AG04449 (cell line): ENCODE data around the gene ABCA1.

Experiments
- CTCF ChIA-PET: fragments of 350-600 bp; formaldehyde crosslinking; extraction: SDS; loops from one replicate; lab custom pipeline; 2021; ENCODE audit warnings: antibody characterized with exemption; lab: Yijun Ruan, JAX
- POLR2A ChIA-PET: fragments of 400-600, 350-600 bp; formaldehyde crosslinking; extraction: SDS; loops from one replicate; lab custom pipeline; 2020; ENCODE audit warnings: antibody characterized with exemption, inconsistent platforms; lab: Yijun Ruan, JAX
- DNase-seq: peaks from one replicate; pipeline ENCODE4 v3.0.0-alpha.2; 2010; ENCODE audit warnings: low read depth, low spot score
- H3K4me3 ChIP-seq: 2 replicates; pipeline ENCODE4 v1.5.1; 2011; ENCODE audit warnings: low read depth, mild to moderate bottlenecking, control low read depth, low read length
- TF ChIP-seq, protein P1 (sequence below): IDR thresholded peaks from one replicate; pipeline ENCODE4 v1.5.1; 2011; ENCODE audit warnings: mild to moderate bottlenecking, moderate library complexity, low read length, control low read depth, inconsistent platforms; ENCODE audit not compliant: insufficient read depth; ENCODE audit errors: missing control alignments

The ABCA1 gene

DNA sequence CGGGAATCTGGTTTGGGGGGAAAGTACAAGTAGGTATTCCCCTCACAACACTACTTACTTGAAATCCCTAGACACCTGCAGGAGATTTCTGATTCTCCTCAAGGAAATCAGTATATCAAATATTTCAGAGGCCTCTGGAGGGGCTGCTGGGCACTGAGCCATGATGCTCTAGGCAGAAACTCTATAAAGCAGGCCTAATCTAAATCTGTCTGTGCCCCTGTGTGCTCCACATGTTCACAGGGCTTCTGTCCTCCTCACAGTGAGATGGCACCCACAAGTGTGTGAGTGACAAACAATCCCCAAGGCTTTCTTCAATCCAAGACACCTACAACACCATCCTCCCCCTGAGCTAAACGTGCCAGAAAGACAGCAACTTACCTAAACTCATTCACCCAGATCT is 125.0 kb downstream of the ABCA1 start:
- no peak overlapping the region for H3K4me3 ChIP-seq
- no peak for DNase-seq
- TF ChIP-seq, protein P1, sequence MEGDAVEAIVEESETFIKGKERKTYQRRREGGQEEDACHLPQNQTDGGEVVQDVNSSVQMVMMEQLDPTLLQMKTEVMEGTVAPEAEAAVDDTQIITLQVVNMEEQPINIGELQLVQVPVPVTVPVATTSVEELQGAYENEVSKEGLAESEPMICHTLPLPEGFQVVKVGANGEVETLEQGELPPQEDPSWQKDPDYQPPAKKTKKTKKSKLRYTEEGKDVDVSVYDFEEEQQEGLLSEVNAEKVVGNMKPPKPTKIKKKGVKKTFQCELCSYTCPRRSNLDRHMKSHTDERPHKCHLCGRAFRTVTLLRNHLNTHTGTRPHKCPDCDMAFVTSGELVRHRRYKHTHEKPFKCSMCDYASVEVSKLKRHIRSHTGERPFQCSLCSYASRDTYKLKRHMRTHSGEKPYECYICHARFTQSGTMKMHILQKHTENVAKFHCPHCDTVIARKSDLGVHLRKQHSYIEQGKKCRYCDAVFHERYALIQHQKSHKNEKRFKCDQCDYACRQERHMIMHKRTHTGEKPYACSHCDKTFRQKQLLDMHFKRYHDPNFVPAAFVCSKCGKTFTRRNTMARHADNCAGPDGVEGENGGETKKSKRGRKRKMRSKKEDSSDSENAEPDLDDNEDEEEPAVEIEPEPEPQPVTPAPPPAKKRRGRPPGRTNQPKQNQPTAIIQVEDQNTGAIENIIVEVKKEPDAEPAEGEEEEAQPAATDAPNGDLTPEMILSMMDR: no peak
- POLR2A ChIA-PET: no interaction called here
- CTCF ChIA-PET: interaction anchor here (0.9 to 1.6 kb wide), 2 partner anchors 358 to 613 kb away, joined by 3 read pairs; no protein-coding TSS in a partner anchor

DNA sequence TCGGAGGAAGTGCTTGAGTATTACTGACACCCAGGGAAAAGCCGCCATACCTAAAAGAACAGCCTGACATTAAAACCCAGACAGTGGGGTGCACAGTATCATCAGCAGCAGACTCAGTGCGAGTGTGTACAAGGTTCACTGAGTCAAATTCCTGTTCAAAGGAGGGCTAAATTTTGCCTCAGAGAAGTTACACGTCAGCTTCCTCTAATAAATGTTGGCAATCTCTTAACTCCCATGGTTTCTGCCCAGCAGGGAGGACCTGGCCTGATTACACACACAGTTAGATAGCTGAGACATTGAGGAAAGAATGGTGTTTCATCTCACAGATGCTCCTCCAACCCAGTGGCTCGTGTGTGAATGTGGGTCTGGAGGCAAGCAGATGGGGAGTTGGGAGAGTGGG is 125.8 kb downstream of the ABCA1 start:
- ChIA-PET CTCF (no interaction called here), POLR2A (no interaction called here)
- no peak overlapping the region for H3K4me3 ChIP-seq
- no peak for DNase-seq
- TF ChIP-seq, protein P1: no peak

DNA sequence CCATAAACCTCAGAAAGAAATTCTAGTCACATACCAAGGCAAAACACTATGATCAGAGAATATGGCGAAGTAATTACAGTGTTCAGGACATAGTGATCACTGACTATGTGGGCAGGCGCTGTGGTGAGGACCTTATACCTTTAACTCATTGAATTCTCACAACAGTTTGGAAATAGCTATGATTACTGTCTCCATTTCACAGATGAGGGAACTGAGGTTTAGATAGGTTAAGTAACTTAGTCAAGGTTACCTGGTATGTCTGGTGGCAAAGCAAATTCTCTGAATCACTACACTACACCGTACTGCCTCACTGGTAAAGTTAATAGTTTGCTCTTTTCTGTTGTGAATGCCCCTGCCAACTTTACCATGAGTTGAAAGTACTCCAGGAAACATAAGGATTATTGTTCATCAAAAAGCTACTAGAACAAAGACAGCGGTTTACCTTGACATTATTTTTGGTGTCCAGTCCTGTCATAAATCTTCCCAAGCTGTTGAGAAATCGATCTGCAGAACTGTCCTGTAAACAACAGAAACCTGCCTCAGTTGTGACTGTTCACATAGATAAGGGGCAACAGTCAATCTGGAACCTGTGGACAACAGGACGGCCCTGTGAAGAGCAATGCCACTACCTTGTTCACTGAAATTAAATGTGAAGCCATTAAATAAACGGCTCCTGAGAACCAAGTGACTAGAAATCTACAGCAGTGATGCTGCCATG is 127.7 kb downstream of the ABCA1 start:
- POLR2A ChIA-PET: no interaction called here

DNA sequence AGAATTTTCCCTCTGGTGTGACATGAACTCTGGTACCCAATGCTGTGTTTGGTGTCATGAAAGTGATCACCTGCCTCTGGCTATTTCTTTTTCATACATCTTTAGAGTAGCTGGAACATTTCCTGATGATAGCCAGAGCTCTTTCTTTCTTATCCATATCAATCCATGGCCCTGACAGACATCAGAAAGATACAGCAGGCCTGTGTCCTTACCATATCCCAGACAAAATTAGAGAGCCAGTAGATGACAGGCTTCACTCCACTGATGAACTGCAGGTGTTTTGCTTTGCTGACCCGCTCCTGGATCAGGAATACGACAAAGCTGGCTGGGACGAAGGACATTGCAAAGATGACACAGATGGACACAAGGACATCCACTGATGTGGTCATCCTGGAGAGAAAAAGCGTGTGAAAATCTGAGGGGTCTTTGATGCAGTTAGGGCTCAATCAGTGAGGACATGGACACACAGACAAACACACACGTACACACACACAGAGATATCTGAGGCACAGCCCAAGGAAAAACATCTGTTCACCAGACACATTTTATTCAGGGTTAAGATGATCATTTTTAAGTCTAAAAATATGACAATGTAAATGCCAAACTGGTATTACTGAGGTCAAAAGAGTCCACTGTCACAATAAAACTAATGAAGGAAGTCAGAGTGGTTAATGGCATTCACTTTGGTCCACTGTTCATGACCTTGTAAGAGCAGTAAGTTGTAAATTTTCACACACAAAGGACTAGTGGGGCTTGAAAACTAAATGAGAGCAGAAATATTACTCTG is 129.6 kb downstream of the ABCA1 start:
- ChIA-PET CTCF (interaction anchor here (0.6 to 3.5 kb wide), 5 partner anchors 10 to 358 kb away, joined by 3 to 11 read pairs (median 3); no protein-coding TSS in a partner anchor), POLR2A (no interaction called here)
- no peak for DNase-seq
- no peak overlapping the region for H3K4me3 ChIP-seq
- TF ChIP-seq, protein P1: no peak

More for the DNA sequence above, 127.7 kb downstream of the ABCA1 start:
- CTCF ChIA-PET: interaction anchor here (0.9 to 3.5 kb wide), 3 partner anchors 8 to 615 kb away, joined by 3 to 11 read pairs (median 3); no protein-coding TSS in a partner anchor
- no peak for DNase-seq
- TF ChIP-seq, protein P1: no peak
- no peak overlapping the region for H3K4me3 ChIP-seq

DNA sequence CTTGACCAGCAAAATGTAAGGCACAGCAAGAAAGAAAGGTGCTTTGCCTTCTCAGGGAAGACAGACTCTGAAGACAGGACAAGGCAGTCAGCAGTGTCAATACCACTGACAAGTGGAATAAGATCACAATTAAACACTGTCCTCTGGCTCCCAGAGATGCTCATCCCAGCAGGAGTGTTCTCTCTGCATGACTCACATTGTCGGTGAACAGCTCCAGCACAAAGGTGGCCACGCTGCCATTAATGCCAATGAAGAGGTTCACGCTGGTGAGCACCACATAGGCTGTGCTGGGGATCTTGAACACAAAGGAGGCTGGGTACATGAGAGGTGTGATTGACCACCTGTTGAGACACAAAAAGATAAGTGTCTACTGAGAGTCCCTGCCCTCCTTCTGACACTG is 132.1 kb downstream of the ABCA1 start:
- ChIA-PET CTCF (no interaction called here), POLR2A (no interaction called here)
- TF ChIP-seq, protein P1: no peak
- no peak for DNase-seq
- H3K4me3 ChIP-seq: no peak overlapping the region

DNA sequence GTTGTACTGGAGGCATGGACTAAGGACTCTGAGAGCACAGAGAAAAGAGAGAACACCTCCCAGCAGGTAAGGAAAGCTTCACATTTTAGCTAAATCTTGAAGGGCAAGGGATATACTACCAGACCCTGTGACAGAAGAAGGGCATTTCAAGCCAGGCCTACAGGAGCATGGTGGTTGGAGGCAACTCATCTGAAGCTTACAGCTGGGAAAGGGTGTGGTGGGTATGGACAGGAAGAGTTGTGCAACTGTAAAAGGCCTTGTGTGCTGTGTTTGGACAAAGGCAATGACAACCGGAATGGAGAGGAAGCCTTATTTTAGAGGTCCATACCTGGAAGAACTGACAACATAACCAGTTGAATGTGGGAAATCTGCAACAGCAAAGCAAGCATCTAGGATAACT is 132.9 kb downstream of the ABCA1 start:
- TF ChIP-seq, protein P1: no peak
- ChIA-PET POLR2A (no interaction called here), CTCF (interaction anchor here (1.0 to 1.1 kb wide), 2 partner anchors 15 to 620 kb away, joined by 3 to 8 read pairs; no protein-coding TSS in a partner anchor)
- H3K4me3 ChIP-seq: no peak overlapping the region
- no peak for DNase-seq
